GM20000 (cell line): ENCODE data around the gene BEND5.

Experiments used
- DNase-seq: peaks from one replicate; pipeline ENCODE4 v3.0.0; 2012; ENCODE audit warnings: low spot score
- CTCF ChIP-seq: IDR thresholded peaks from 2 replicates; pipeline ENCODE4 v1.5.1; 2012; ENCODE audit warnings: mild to moderate bottlenecking, control low read depth; ENCODE audit errors: extremely low read depth, missing control alignments

The BEND5 gene

GRCh38 chr1:48693180-48693579, 83.5 kb downstream of the BEND5 start:
- DNase-seq: no peak
- TF ChIP-seq CTCF: no peak

GRCh38 chr1:48692235-48692634, 84.5 kb downstream of the BEND5 start:
- no peak for DNase-seq
- TF ChIP-seq CTCF: no peak

GRCh38 chr1:48691429-48692001, 85.2 kb downstream of the BEND5 start:
- TF ChIP-seq CTCF: no peak
- DNase-seq: no peak

GRCh38 chr1:48688102-48688760, 88.5 kb downstream of the BEND5 start:
- no peak for DNase-seq

GRCh38 chr1:48687282-48688045, 89.2 kb downstream of the BEND5 start:
- no peak for DNase-seq

More at GRCh38 chr1:48688102-48688760, 88.5 kb downstream of the BEND5 start:
- TF ChIP-seq CTCF: no peak

GRCh38 chr1:48686159-48686558, 90.5 kb downstream of the BEND5 start:
- TF ChIP-seq CTCF: no peak
- no peak for DNase-seq

More at GRCh38 chr1:48687282-48688045, 89.2 kb downstream of the BEND5 start:
- TF ChIP-seq CTCF: no peak

GRCh38 chr1:48684381-48684780, 92.3 kb downstream of the BEND5 start:
- DNase-seq: no peak
- TF ChIP-seq CTCF: no peak
